Islet of Langerhans (tissue), 1 donor: ENCODE results near the gene TMEM69.
"Not testable (repeated sequence)": the region's sequence is repeated elsewhere in the genome, so short reads cannot be mapped to it uniquely, and the experiment has no call there.

Source experiments
- FAIRE-seq: peaks from one replicate; lab custom pipeline; 2011; peaks lifted over from hg19 to GRCh38; lab: Jason Lieb, UNC

TMEM69 gene

GRCh38 chr1:45739641-45740156 is 51.7 kb downstream of the TMEM69 start:
- not testable (repeated sequence) for FAIRE-seq
